ENCODE measurements around the gene FBXO46.

Gene FBXO46

GRCh38 chr19:45717131-45717982 lies 13.3 kb downstream of the FBXO46 start (continued):
- TF ChIP-seq ZBTB11 (tag by site-specific recombination; conservative IDR thresholded peaks at IDR 0.05; ENCODE audit: low read depth) (peak; percentile 24; the same call in 1 of the 2 replicates), KLF9 (tag by site-specific recombination; IDR thresholded peaks at IDR 0.05; ENCODE audit: low read depth) (peak; percentile 90), ZNF660 (tag by site-specific recombination; IDR thresholded peaks at IDR 0.05) (no peak; the same call in 1 of the 2 replicates), ZNF341 (tag by site-specific recombination; IDR thresholded peaks at IDR 0.05; ENCODE audit: low read depth) (peak; percentile 78), FEZF1 (tag by site-specific recombination; IDR thresholded peaks at IDR 0.05) (peak; percentile 15; the same call in 1 of the 2 replicates)

GRCh38 chr19:45716359-45717130 lies 14.2 kb downstream of the FBXO46 start:
- Histone ChIP-seq H3K27ac (ENCODE audit: extremely low read depth, low read depth, low read length) (peak overlapping the region; percentile 92), H3K4me3 (ENCODE audit: low read depth, low read length) (peak overlapping the region; percentile 72), H3K4me1 (ENCODE audit: control insufficient read depth, insufficient read depth, low read length) (peaks cover 19% of the 10 kb centered on the region), H3K9me3 (ENCODE audit: control insufficient read depth, insufficient read depth, low read depth, low read length) (no peaks in the 10 kb centered on the region), H3K36me3 (ENCODE audit: control insufficient read depth in 2 of 2, insufficient read depth in 1 of 2, low read length in 2 of 2) (peaks cover 14 to 34% of the 10 kb centered on the region in 2 experiments; a peak in 2 of 3 replicates)
- ChIA-PET POLR2A (interaction anchor here (0.6 to 6.5 kb wide), 27 partner anchors 9 to 1797 kb away, joined by 3 to 133 read pairs (median 4); partner anchors contain the start of genes FBXO46, GIPR, QPCTL and SIX5), CTCF (interaction anchor here (0.5 to 7.7 kb wide), 12 partner anchors 11 to 684 kb away, joined by 3 to 64 read pairs (median 4); partner anchors contain the start of genes QPCTL, SIX5 and SNRPD2)
- TF ChIP-seq ZNF48 (tag by site-specific recombination; IDR thresholded peaks at IDR 0.05) (no peak), GLIS1 (tag by site-specific recombination; IDR thresholded peaks at IDR 0.05) (peak; percentile 26; the same call in 1 of the 2 replicates), WT1 (tag by site-specific recombination; IDR thresholded peaks at IDR 0.05) (no peak), SALL2 (tag by site-specific recombination; IDR thresholded peaks at IDR 0.05; ENCODE audit: borderline replicate concordance) (no peak), MZF1 (tag by site-specific recombination; IDR thresholded peaks at IDR 0.05; ENCODE audit: borderline replicate concordance) (no peak; the same call in 1 of the 2 replicates), ZNF404 (tag by site-specific recombination; IDR thresholded peaks at IDR 0.05) (no peak), ZNF623 (tag by site-specific recombination; IDR thresholded peaks at IDR 0.05) (no peak; the same call in 1 of the 2 replicates), ZNF521 (tag by site-specific recombination; IDR thresholded peaks at IDR 0.05) (no peak), ZNF624 (tag by site-specific recombination; IDR thresholded peaks at IDR 0.05) (no peak), ZNF26 (tag by site-specific recombination; IDR thresholded peaks at IDR 0.05) (no peak), ZFP69B (tag by site-specific recombination; IDR thresholded peaks at IDR 0.05) (no peak), ZNF473 (tag by site-specific recombination; IDR thresholded peaks at IDR 0.05) (no peak), ZNF830 (tag by site-specific recombination; IDR thresholded peaks at IDR 0.05; ENCODE audit: low read depth) (no peak), ZNF660 (tag by site-specific recombination; IDR thresholded peaks at IDR 0.05) (no peak)
- TF ChIP-seq, protein P1, sequence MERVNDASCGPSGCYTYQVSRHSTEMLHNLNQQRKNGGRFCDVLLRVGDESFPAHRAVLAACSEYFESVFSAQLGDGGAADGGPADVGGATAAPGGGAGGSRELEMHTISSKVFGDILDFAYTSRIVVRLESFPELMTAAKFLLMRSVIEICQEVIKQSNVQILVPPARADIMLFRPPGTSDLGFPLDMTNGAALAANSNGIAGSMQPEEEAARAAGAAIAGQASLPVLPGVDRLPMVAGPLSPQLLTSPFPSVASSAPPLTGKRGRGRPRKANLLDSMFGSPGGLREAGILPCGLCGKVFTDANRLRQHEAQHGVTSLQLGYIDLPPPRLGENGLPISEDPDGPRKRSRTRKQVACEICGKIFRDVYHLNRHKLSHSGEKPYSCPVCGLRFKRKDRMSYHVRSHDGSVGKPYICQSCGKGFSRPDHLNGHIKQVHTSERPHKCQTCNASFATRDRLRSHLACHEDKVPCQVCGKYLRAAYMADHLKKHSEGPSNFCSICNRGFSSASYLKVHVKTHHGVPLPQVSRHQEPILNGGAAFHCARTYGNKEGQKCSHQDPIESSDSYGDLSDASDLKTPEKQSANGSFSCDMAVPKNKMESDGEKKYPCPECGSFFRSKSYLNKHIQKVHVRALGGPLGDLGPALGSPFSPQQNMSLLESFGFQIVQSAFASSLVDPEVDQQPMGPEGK (tag by site-specific recombination; IDR thresholded peaks at IDR 0.05): peak; percentile 7; the same call in 1 of the 2 replicates
- TF ChIP-seq, protein P2, sequence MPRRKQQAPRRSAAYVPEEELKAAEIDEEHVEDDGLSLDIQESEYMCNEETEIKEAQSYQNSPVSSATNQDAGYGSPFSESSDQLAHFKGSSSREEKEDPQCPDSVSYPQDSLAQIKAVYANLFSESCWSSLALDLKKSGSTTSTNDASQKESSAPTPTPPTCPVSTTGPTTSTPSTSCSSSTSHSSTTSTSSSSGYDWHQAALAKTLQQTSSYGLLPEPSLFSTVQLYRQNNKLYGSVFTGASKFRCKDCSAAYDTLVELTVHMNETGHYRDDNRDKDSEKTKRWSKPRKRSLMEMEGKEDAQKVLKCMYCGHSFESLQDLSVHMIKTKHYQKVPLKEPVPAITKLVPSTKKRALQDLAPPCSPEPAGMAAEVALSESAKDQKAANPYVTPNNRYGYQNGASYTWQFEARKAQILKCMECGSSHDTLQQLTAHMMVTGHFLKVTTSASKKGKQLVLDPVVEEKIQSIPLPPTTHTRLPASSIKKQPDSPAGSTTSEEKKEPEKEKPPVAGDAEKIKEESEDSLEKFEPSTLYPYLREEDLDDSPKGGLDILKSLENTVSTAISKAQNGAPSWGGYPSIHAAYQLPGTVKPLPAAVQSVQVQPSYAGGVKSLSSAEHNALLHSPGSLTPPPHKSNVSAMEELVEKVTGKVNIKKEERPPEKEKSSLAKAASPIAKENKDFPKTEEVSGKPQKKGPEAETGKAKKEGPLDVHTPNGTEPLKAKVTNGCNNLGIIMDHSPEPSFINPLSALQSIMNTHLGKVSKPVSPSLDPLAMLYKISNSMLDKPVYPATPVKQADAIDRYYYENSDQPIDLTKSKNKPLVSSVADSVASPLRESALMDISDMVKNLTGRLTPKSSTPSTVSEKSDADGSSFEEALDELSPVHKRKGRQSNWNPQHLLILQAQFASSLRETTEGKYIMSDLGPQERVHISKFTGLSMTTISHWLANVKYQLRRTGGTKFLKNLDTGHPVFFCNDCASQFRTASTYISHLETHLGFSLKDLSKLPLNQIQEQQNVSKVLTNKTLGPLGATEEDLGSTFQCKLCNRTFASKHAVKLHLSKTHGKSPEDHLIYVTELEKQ (tag by site-specific recombination; IDR thresholded peaks at IDR 0.05; ENCODE audit: borderline replicate concordance): no peak

Data from HEK293 (cell line).